HepG2 (cell line): ENCODE measurements around the gene TSSK2. TPM values are rescaled to one million over a fixed set of nuclear protein-coding genes. Genes with fewer than 3 reads are reported as not detected.
A peak's percentile ranks its signal among the peaks of the same experiment; 100 is the strongest.

Experiments
- ATAC-seq: fragments of 200-7000 bp; cut with Tn5 transposase; 3 replicates; pipeline ENCODE4 v1.9.1; 2020; ENCODE audit warnings: mild to moderate bottlenecking, moderate library complexity
- BruUV-seq: library from RNA; stranded (reverse); fragments of 400-500 nt; replicated peaks from 2 replicates; lab custom pipeline; 2021; lab: Mats Ljungman, UMichigan
- CTCF ChIA-PET: fragments of 300-600 bp; formaldehyde crosslinking; extraction: SDS; loops from one replicate; lab custom pipeline; 2021; ENCODE audit warnings: low total read pairs, inconsistent platforms, low intra/inter-chr PET ratio; lab: Yijun Ruan, JAX
- POLR2A ChIA-PET: fragments of 350-600 bp; sonication (Branson Sonifier 250); formaldehyde crosslinking; loops from one replicate; lab custom pipeline; 2020; ENCODE audit warnings: antibody characterized with exemption, inconsistent platforms; lab: Yijun Ruan, JAX
- DNase-seq: peaks from one replicate; pipeline ENCODE4 v3.0.0-alpha.2; 2015; ENCODE audit warnings: low spot score
- FAIRE-seq: peaks from 3 replicates; lab custom pipeline; 2011; peaks lifted over from hg19 to GRCh38; lab: Jason Lieb, UNC
- H2AFZ ChIP-seq: one replicate; pipeline ENCODE4 v1.6.1; 2011; ENCODE audit warnings: low read length, inconsistent platforms
- H3K27ac ChIP-seq: fragments of 300-600 bp; 3 replicates; pipeline ENCODE4 v1.8.0; 2011; ENCODE audit warnings: mixed run types, mild to moderate bottlenecking, mixed read lengths, low read length, inconsistent platforms; ENCODE audit not compliant: insufficient read depth; ENCODE audit errors: extremely low read length
- H3K27me3 ChIP-seq, 2 experiments: fragments of 200-600 bp in 1 of 2; 2 replicates in 1 of 2; 3 replicates in 1 of 2; pipeline versions ENCODE4 v1.6.0 to v1.8.0; 2011; ENCODE audit warnings: low read length in 2 of 2, mild to moderate bottlenecking in 2 of 2, moderate library complexity in 2 of 2, inconsistent platforms in 1 of 2; ENCODE audit not compliant: insufficient read depth in 2 of 2, control insufficient read depth in 1 of 2
- H3K36me3 ChIP-seq, 2 experiments: fragments of 200-600 bp in 1 of 2; replicated peaks in 1 of 2; 2 replicates in 1 of 2; 3 replicates in 1 of 2; pipeline versions ENCODE4 v1.5.1 to v1.8.0; 2011; ENCODE audit warnings: low read length in 2 of 2, inconsistent platforms in 1 of 2; ENCODE audit not compliant: insufficient read depth in 2 of 2, control insufficient read depth in 1 of 2
- H3K4me1 ChIP-seq: 2 replicates; pipeline ENCODE4 v1.5.1; 2012; ENCODE audit warnings: low read length, inconsistent platforms; ENCODE audit not compliant: insufficient read depth
- H3K4me2 ChIP-seq: 2 replicates; pipeline ENCODE4 v1.6.0; 2011; ENCODE audit warnings: low read depth, low read length, inconsistent platforms
- H3K4me3 ChIP-seq, 3 experiments: fragments of 200-600 bp in 1 of 3; sonication (generic), shearing (Covaris generic) in 1 of 3; replicated peaks in 1 of 3; 2 replicates each; pipeline ENCODE4 v1.5.1; 2011 to 2016; ENCODE audit warnings: low read length in 3 of 3, inconsistent platforms in 2 of 3, low read depth in 2 of 3, mild to moderate bottlenecking in 2 of 3, control low read depth in 1 of 3, mixed read lengths in 1 of 3; ENCODE audit not compliant: insufficient read depth in 1 of 3
- H3K79me2 ChIP-seq: one replicate; pipeline ENCODE4 v1.6.1; 2011; ENCODE audit warnings: low read length, inconsistent platforms; ENCODE audit not compliant: insufficient read depth
- H3K9ac ChIP-seq: 2 replicates; pipeline ENCODE4 v1.6.0; 2011; ENCODE audit warnings: mild to moderate bottlenecking, low read depth, low read length, inconsistent platforms; ENCODE audit not compliant: insufficient read depth
- H3K9me3 ChIP-seq: 2 replicates; pipeline ENCODE4 v1.5.1; 2012; ENCODE audit warnings: mild to moderate bottlenecking, low read length
- H4K20me1 ChIP-seq: 2 replicates; pipeline ENCODE4 v1.6.0; 2011; ENCODE audit warnings: inconsistent platforms, mild to moderate bottlenecking, low read length, moderate library complexity; ENCODE audit not compliant: insufficient read depth
- BCL6 ChIP-seq: IDR thresholded peaks from 2 replicates; pipeline ENCODE4 v1.6.1; 2016; ENCODE audit warnings: missing genetic modification reagents, missing compliant biosample characterization
- NFYC ChIP-seq: IDR thresholded peaks from 2 replicates; pipeline ENCODE4 v1.6.1; 2016; ENCODE audit warnings: missing genetic modification reagents, missing compliant biosample characterization
- YEATS4 ChIP-seq: sonication (generic); formaldehyde crosslinking; IDR thresholded peaks from 2 replicates; pipeline ENCODE4 v1.4.0; 2020; ENCODE audit warnings: missing genetic modification reagents, borderline replicate concordance
- ZFP36 ChIP-seq: fragments of 150-350 bp; IDR thresholded peaks from 2 replicates; pipeline ENCODE4 v1.6.1; 2018; ENCODE audit warnings: borderline replicate concordance, low read length, low read depth; ENCODE audit not compliant: partially characterized antibody
- ZNF230 ChIP-seq: sonication (generic); formaldehyde crosslinking; IDR thresholded peaks from 2 replicates; pipeline ENCODE4 v1.4.0; 2020; ENCODE audit warnings: mild to moderate bottlenecking, missing genetic modification reagents
- ZNF574 ChIP-seq: sonication (generic); formaldehyde crosslinking; IDR thresholded peaks from 2 replicates; pipeline ENCODE4 v1.4.0; 2020; ENCODE audit warnings: missing genetic modification reagents
- ZNF780A ChIP-seq: sonication (generic); formaldehyde crosslinking; IDR thresholded peaks from 2 replicates; pipeline ENCODE4 v1.8.0; 2022; ENCODE audit warnings: mild to moderate bottlenecking, missing genetic modification reagents, moderate library complexity
- ZSCAN22 ChIP-seq: sonication (generic); formaldehyde crosslinking; IDR thresholded peaks from 2 replicates; pipeline ENCODE4 v1.4.0; 2020; ENCODE audit warnings: mild to moderate bottlenecking, missing genetic modification reagents
- WGBS: methylation state at CpG from one replicate; pipeline ENCODE4 v1.1.6; 2017; ENCODE audit warnings: low lambda C conversion rate; 5-methylcytosine and 5-hydroxymethylcytosine counted together
- in situ Hi-C: cut with HindIII; loops from 2 replicates; pipeline ENCODE4 v1.10.0; 2017; ENCODE audit warnings: low pct_unique_long_range_greater_than_20kb; ENCODE audit not compliant: extremely low pct_ligation_motif_present
- intact Hi-C: fragments of 100-400 bp; cut with micrococcal nuclease; formaldehyde crosslinking; loops from one replicate; pipeline ENCODE4 v1.10.0; 2022; ENCODE audit not compliant: unreplicated experiment
- polyA plus RNA-seq, 8 experiments: library from polyadenylated mRNA; depleted of rRNA in 3 of 8; stranded (reverse) in 7 of 8; unstranded in 1 of 8; fragments of >200 nt; fragmentation: Illumina TruSeq in 4 of 8; extraction: Trizol in 4 of 8; gene quantifications; 2 replicates each; pipeline versions ENCODE4 v1.2.1 to v1.2.3, GENCODE V29; 2011 to 2016; ENCODE audit warnings: low read depth in 4 of 8, missing spikeins in 1 of 8, mixed read lengths in 1 of 8; ENCODE audit not compliant: insufficient read depth in 1 of 8
- total RNA-seq, 5 experiments: library from RNA; depleted of rRNA; stranded (reverse); fragments of >200 nt; fragmentation: Illumina TruSeq; extraction: Trizol; gene quantifications; 2 replicates each; pipeline ENCODE4 v1.2.3, GENCODE V29; 2016; ENCODE audit warnings: low read depth in 1 of 5

Gene TSSK2
- total and polyA plus RNA-seq, 2 of the 13 experiments (the other 11 are each of a cell fraction or from before 2014, with no cell fraction given), result not detected

GRCh38 chr22:19179497-19180048 lies 48.5 kb downstream of the TSSK2 start (continued):
- no peak for TF ChIP-seq ZNF574 (CRISPR knock-in tag)
- TF ChIP-seq ZSCAN22 (CRISPR knock-in tag), result no peak
- 0 out of 2 replicates have a peak, but pooled peaks have one; percentile 18 for TF ChIP-seq NFYC (CRISPR knock-in tag)
- TF ChIP-seq ZNF780A, result no peak
- TF ChIP-seq BCL6 (CRISPR knock-in tag), result peak; percentile 8; the same call in 1 of the 2 replicates
- TF ChIP-seq, all 625 proteins: peak for 39

- Histone ChIP-seq H3K4me3 (peak overlapping the region in 1 of 3 experiments; percentile 1; a peak in 1 of 6 replicates), H3K27me3 (no peaks in the 10 kb centered on the region), H3K4me2 (peak overlapping the region; percentile 96; the same call in 1 of the 2 replicates), H3K27ac (no peak overlapping the region)
- intact Hi-C loops, result no loop called here
- no TSS peak for BruUV-seq
- 94% methylated on average over 8 of the region's 9 CpGs for WGBS
- POLR2A ChIA-PET, result interaction anchor here (1.8 to 2.0 kb wide), 2 partner anchors 111 to 119 kb away, joined by 4 to 7 read pairs; partner anchors contain the start of gene CLTCL1
- TF ChIP-seq ZNF230 (CRISPR knock-in tag), result 0 out of 2 replicates have a peak, but pooled peaks have one; percentile 10
- 0 out of 2 replicates have a peak, but pooled peaks have one; percentile 4 for TF ChIP-seq YEATS4 (CRISPR knock-in tag)
- no peak for TF ChIP-seq ZFP36
- TF ChIP-seq, all 625 proteins: peak for 2
- no peak overlapping the region for H2AFZ ChIP-seq
- peaks cover 6% of the 10 kb centered on the region; the same call in 1 of the 2 replicates for H4K20me1 ChIP-seq
- ATAC-seq, result no peak
- no peak for FAIRE-seq
- peaks cover 44% of the 10 kb centered on the region for H3K4me1 ChIP-seq
- no peak overlapping the region for H3K9ac ChIP-seq
- CTCF ChIA-PET, result no interaction called here
- in situ Hi-C loops, result loop anchor here (5.0 kb wide), 1 partner anchor 112 kb away; the partner anchor contains the start of gene CLTCL1
- H3K9me3 ChIP-seq, result no peaks in the 10 kb centered on the region
- H3K36me3 ChIP-seq, result peaks cover 3 to 15% of the 10 kb centered on the region in 2 experiments; a peak in 3 of 5 replicates
- peaks cover 13% of the 10 kb centered on the region for H3K79me2 ChIP-seq
- no peak for DNase-seq
Observed at GRCh38 chr22:19180234-19180633, 49.1 kb downstream of the TSSK2 start.
